Measurements from ENCODE around the gene ADAM20. TPM values are rescaled to one million over a fixed set of nuclear protein-coding genes. Genes with fewer than 3 reads are reported as not detected.
"Not testable (repeated sequence)": the region's sequence is repeated elsewhere in the genome, so short reads cannot be mapped to it uniquely, and the experiment has no call there.

ADAM20 gene
- total RNA-seq, 1 donor from 2014 or later = 0.85 TPM

DNA sequence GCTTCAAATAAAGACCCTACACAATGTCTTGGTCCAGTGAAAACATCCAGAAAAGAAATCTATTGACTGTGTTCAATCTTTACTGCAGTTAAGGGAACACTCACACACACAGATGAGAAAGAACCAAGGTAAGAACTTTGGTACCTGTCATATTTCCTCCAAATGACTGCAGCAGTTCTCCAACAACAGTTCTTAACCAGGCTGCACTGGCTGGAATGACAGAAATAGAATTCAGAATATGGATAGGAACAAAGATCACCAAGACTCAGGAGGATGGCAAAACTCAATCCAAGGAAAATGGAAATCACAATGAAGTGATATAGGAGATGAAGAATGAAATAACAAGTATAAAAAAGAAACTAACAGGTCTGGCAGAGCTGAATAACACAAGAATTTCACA is 36.6 kb downstream of the ADAM20 start:
- peaks cover 14% of the 10 kb centered on the region for H3K9me3 Mint-ChIP-seq
- no peaks in the 10 kb centered on the region for H3K4me1 Mint-ChIP-seq (ENCODE audit: unreplicated experiment)
- H3K27me3 Mint-ChIP-seq = no peaks in the 10 kb centered on the region
- DNase-seq (ENCODE audit: extremely low spot score, unreplicated experiment) = no peak
- peaks cover 6% of the 10 kb centered on the region for H3K36me3 Mint-ChIP-seq
- no peak overlapping the region for H3K27ac Mint-ChIP-seq
- no peak overlapping the region for H3K4me3 Mint-ChIP-seq
- TF ChIP-seq, protein P1, sequence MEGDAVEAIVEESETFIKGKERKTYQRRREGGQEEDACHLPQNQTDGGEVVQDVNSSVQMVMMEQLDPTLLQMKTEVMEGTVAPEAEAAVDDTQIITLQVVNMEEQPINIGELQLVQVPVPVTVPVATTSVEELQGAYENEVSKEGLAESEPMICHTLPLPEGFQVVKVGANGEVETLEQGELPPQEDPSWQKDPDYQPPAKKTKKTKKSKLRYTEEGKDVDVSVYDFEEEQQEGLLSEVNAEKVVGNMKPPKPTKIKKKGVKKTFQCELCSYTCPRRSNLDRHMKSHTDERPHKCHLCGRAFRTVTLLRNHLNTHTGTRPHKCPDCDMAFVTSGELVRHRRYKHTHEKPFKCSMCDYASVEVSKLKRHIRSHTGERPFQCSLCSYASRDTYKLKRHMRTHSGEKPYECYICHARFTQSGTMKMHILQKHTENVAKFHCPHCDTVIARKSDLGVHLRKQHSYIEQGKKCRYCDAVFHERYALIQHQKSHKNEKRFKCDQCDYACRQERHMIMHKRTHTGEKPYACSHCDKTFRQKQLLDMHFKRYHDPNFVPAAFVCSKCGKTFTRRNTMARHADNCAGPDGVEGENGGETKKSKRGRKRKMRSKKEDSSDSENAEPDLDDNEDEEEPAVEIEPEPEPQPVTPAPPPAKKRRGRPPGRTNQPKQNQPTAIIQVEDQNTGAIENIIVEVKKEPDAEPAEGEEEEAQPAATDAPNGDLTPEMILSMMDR (conservative IDR thresholded peaks at IDR 0.05) = no peak

DNA sequence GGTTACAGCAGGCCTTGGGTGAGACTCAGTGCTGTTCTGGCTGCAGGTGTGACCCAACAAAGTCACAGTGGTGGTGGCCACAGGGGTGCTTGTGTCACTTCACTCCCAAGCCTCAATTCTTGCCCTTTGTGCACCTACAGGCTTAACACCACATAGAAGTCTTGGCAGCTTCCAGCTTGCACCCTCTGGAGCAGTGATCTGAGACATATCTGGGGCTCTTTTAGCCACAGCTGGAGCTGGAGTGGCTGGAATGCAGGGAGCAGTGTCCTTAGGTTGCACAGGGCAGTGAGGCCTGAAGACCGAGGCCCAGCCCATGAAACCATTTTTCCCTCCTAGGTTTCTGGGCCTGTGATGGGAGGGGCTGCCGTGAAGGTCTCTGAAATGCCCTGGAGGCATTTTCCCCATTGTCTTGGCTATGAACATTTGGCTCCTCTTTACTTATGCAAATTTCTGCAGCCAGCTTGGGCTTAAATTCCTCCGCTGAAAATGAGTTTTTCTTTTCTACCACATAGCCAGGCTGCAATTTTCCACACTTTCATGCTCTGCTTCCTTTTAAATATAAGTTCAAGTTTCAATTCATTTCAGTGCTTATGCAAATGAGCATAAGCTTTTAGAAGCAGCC is 45.1 kb downstream of the ADAM20 start:
- TF ChIP-seq, protein P1 (conservative IDR thresholded peaks at IDR 0.05) = no peak
- no peak for DNase-seq (ENCODE audit: extremely low spot score, unreplicated experiment)
- H3K9me3 Mint-ChIP-seq = peaks cover 20% of the 10 kb centered on the region
- peaks cover 14% of the 10 kb centered on the region for H3K36me3 Mint-ChIP-seq
- no peak overlapping the region for H3K27ac Mint-ChIP-seq
- H3K4me3 Mint-ChIP-seq = no peak overlapping the region
- H3K4me1 Mint-ChIP-seq (ENCODE audit: unreplicated experiment) = no peaks in the 10 kb centered on the region
- H3K27me3 Mint-ChIP-seq = no peaks in the 10 kb centered on the region

DNA sequence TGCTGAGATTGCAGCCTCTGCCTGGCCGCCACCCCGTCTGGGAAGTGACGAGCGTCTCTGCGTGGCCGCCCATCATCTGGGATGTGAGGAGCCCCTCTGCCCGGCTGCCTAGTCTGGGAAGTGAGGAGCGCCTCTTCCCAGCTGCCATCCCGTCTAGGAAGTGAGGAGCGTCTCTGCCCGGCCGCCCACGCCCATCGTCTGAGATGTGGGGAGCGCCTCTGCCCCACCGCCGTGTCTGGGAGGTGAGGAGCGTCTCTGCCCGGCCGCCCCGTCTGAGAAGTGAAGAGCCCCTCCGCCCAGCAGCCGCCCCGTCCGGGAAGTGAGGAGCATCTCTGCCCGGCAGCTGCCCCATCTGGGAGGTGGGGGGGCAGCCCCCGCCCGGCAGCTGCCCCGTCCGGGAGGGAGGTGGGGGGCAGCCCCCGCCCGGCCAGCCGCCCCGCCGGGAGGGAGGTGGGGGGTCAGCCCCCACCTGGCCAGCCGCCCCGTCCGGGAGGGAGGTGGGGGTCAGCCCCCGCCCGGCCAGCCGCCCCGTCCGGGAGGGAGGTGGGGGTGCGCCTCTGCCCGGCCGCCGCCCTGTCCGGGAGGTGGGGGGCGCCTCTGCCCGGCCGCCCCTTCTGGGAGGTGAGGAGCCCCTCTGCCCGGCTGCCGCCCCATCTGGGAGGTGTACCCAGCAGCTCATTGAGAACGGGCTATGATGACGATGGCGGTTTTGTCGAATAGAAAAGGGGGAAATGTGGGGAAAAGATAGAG is 57.3 kb downstream of the ADAM20 start:
- not testable (repeated sequence) for H3K4me3 Mint-ChIP-seq; H3K36me3 Mint-ChIP-seq; DNase-seq (ENCODE audit: extremely low spot score, unreplicated experiment); H3K27ac Mint-ChIP-seq; H3K27me3 Mint-ChIP-seq; H3K4me1 Mint-ChIP-seq (ENCODE audit: unreplicated experiment); H3K9me3 Mint-ChIP-seq

DNA sequence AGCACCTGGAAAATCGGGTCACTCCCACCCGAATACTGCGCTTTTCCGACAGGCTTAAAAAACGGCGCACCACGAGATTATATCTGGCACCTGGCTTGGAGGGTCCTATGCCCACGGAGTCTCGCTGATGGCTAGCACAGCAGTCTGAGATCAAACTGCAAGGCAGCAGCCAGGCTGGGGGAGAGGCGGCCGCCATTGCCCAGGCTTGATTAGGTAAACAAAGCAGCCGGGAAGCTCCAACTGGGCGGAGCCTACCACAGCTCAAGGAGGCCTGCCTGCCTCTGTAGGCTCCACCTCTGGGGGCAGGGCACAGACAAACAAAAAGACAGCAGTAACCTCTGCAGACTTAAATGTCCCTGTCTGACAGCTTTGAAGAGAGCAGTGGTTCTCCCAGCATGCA is 59.3 kb downstream of the ADAM20 start:
- H3K4me3 Mint-ChIP-seq; DNase-seq (ENCODE audit: extremely low spot score, unreplicated experiment); H3K27ac Mint-ChIP-seq; H3K27me3 Mint-ChIP-seq; H3K36me3 Mint-ChIP-seq; H3K9me3 Mint-ChIP-seq; H3K4me1 Mint-ChIP-seq (ENCODE audit: unreplicated experiment): not testable (repeated sequence)

DNA sequence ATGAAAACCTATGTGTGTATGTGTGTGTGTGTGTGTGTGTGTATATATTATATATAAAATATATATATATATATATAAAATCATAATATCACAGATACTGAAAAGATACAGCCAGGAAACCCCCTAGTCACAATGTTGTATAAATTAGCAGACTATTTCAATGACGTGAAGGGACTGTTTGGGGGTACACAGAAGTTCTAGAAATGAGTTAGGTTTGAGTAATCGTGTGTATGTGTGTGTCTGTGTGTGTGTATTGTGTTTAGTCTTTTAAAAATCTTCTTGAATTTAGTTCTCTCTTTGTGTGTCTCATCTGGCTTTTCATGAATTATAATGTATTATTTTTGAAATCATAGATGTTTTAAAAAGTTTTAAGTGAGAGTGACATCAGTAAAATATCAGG is 61.0 kb downstream of the ADAM20 start:
- Mint-ChIP-seq H3K4me3 (no peak overlapping the region), H3K27me3 (no peaks in the 10 kb centered on the region), H3K27ac (no peak overlapping the region), H3K36me3 (no peaks in the 10 kb centered on the region), H3K9me3 (no peaks in the 10 kb centered on the region), H3K4me1 (ENCODE audit: unreplicated experiment) (no peaks in the 10 kb centered on the region)
- TF ChIP-seq, protein P1 (conservative IDR thresholded peaks at IDR 0.05) = no peak
- no peak for DNase-seq (ENCODE audit: extremely low spot score, unreplicated experiment)

Other genes with a start within 250 kb of the ADAM20 start
- gene COX16, start 175.3 kb downstream of the ADAM20 start, total RNA-seq (ENCODE audit: low replicate concordance) = 42.1 and 61.6 TPM in 2 replicates
- 32.1 and 32.5 TPM in 2 replicates for gene SYNJ2BP, start 117.9 kb downstream of the ADAM20 start, total RNA-seq (ENCODE audit: low replicate concordance)
- gene ADAM21, start 82.8 kb downstream of the ADAM20 start, total RNA-seq (ENCODE audit: low replicate concordance) = 0.10 TPM in 1 of 2 replicates, not detected in the other
- gene MED6, start 65.7 kb upstream of the ADAM20 start, total RNA-seq (ENCODE audit: low replicate concordance) = 43.4 and 46.5 TPM in 2 replicates
- 14.9 and 32.0 TPM in 2 replicates for gene TTC9, start 106.9 kb upstream of the ADAM20 start, total RNA-seq (ENCODE audit: low replicate concordance)